T-helper 2 cell treated with Interferon-gamma antibody and Interleukin-4, amounts not matched to agents 5 μg/mL and 100 μg/mL, for 36 hours (primary cell): ENCODE results near the gene RUFY2.

ENCODE experiments used
- DNase-seq: peaks from one replicate; pipeline ENCODE4 v3.0.0; 2021; ENCODE audit warnings: low spot score
- H3K27ac Mint-ChIP-seq: one replicate; pipeline ENCODE4 v1.8.0; 2021; ENCODE audit warnings: mild to moderate bottlenecking, mixed read lengths
- H3K27me3 Mint-ChIP-seq: one replicate; pipeline ENCODE4 v1.8.0; 2021; ENCODE audit warnings: low read depth, mixed read lengths
- H3K36me3 Mint-ChIP-seq: one replicate; pipeline ENCODE4 v1.8.0; 2021; ENCODE audit warnings: low read depth, mixed read lengths
- H3K4me1 Mint-ChIP-seq: one replicate; pipeline ENCODE4 v1.8.0; 2021; ENCODE audit warnings: low read depth, mixed read lengths
- H3K4me3 Mint-ChIP-seq: one replicate; pipeline ENCODE4 v1.8.0; 2022; ENCODE audit warnings: mild to moderate bottlenecking, moderate library complexity, mixed read lengths
- H3K9me3 Mint-ChIP-seq: one replicate; pipeline ENCODE4 v1.8.0; 2021; ENCODE audit warnings: mixed read lengths

Gene RUFY2

GRCh38 chr10:68342909-68343516 lies 64.1 kb downstream of the RUFY2 start:
- Mint-ChIP-seq H3K27ac (no peak overlapping the region), H3K4me3 (no peak overlapping the region), H3K36me3 (peaks cover 71% of the 10 kb centered on the region), H3K27me3 (no peaks in the 10 kb centered on the region), H3K9me3 (no peaks in the 10 kb centered on the region), H3K4me1 (peaks cover 26% of the 10 kb centered on the region)
- no peak for DNase-seq

GRCh38 chr10:68340358-68341080 lies 66.6 kb downstream of the RUFY2 start:
- Mint-ChIP-seq H3K9me3 (no peaks in the 10 kb centered on the region), H3K4me3 (no peak overlapping the region), H3K27me3 (no peaks in the 10 kb centered on the region), H3K4me1 (peaks cover 41% of the 10 kb centered on the region), H3K36me3 (peaks cover 75% of the 10 kb centered on the region), H3K27ac (peak overlapping the region; percentile 43)
- no peak for DNase-seq

- peaks cover 45% of the 10 kb centered on the region for H3K4me1 Mint-ChIP-seq
- peaks cover 74% of the 10 kb centered on the region for H3K36me3 Mint-ChIP-seq
- H3K4me3 Mint-ChIP-seq, result peak overlapping the region; percentile 99
- H3K27ac Mint-ChIP-seq, result no peak overlapping the region
- H3K27me3 Mint-ChIP-seq, result no peaks in the 10 kb centered on the region
- no peak for DNase-seq
- no peaks in the 10 kb centered on the region for H3K9me3 Mint-ChIP-seq
These were observed 70.2 kb downstream of the RUFY2 start for GRCh38 chr10:68336754-68337351.

- Mint-ChIP-seq H3K36me3 (peaks cover 57% of the 10 kb centered on the region), H3K4me3 (peak overlapping the region; percentile 99), H3K27me3 (no peaks in the 10 kb centered on the region), H3K4me1 (peaks cover 53% of the 10 kb centered on the region), H3K9me3 (no peaks in the 10 kb centered on the region), H3K27ac (peak overlapping the region; percentile 77)
- DNase-seq, result no peak
These were observed 72.2 kb downstream of the RUFY2 start for GRCh38 chr10:68334672-68335467.

- Mint-ChIP-seq H3K27ac (peak overlapping the region; percentile 100), H3K9me3 (no peaks in the 10 kb centered on the region), H3K27me3 (no peaks in the 10 kb centered on the region), H3K4me3 (peak overlapping the region; percentile 99), H3K4me1 (peaks cover 48% of the 10 kb centered on the region), H3K36me3 (peaks cover 47% of the 10 kb centered on the region)
- no peak for DNase-seq
These were observed 73.3 kb downstream of the RUFY2 start for GRCh38 chr10:68333440-68334431.

GRCh38 chr10:68333058-68333395 lies 74.0 kb downstream of the RUFY2 start:
- Mint-ChIP-seq H3K27me3 (no peaks in the 10 kb centered on the region), H3K27ac (peak overlapping the region; percentile 100), H3K4me1 (peaks cover 50% of the 10 kb centered on the region), H3K4me3 (peak overlapping the region; percentile 99), H3K36me3 (peaks cover 45% of the 10 kb centered on the region), H3K9me3 (no peaks in the 10 kb centered on the region)
- no peak for DNase-seq

GRCh38 chr10:68332259-68333057 lies 74.6 kb downstream of the RUFY2 start, which contains the start of gene PBLD:
Gene PBLD (minus strand): TSS chr10:68332928. CDS start chr10:68306844, 26,084 bp downstream.
- peaks cover 47% of the 10 kb centered on the region for H3K4me1 Mint-ChIP-seq
- H3K36me3 Mint-ChIP-seq, result peaks cover 40% of the 10 kb centered on the region
- H3K4me3 Mint-ChIP-seq, result peak within 1 kb of the TSS; percentile 99
- H3K27ac Mint-ChIP-seq, result peak within 1 kb of the TSS; percentile 100
- DNase-seq, result peak; percentile 58
- no peaks in the 10 kb centered on the region for H3K27me3 Mint-ChIP-seq
- no peaks in the 10 kb centered on the region for H3K9me3 Mint-ChIP-seq

- H3K4me1 Mint-ChIP-seq, result peaks cover 41% of the 10 kb centered on the region
- H3K27ac Mint-ChIP-seq, result peak within 1 kb of the TSS; percentile 100
- no peaks in the 10 kb centered on the region for H3K27me3 Mint-ChIP-seq
- DNase-seq, result peak; percentile 98
- H3K4me3 Mint-ChIP-seq, result peak within 1 kb of the TSS; percentile 99
- peaks cover 35% of the 10 kb centered on the region for H3K36me3 Mint-ChIP-seq
- H3K9me3 Mint-ChIP-seq, result no peaks in the 10 kb centered on the region
These were observed 75.4 kb downstream of the RUFY2 start, which contains the start of gene HNRNPH3 for GRCh38 chr10:68331455-68332258. Gene HNRNPH3 (plus strand): TSS chr10:68332064. CDS start chr10:68337222, 5,158 bp downstream.

- Mint-ChIP-seq H3K4me3 (peak overlapping the region; percentile 99), H3K9me3 (no peaks in the 10 kb centered on the region), H3K27ac (peak overlapping the region; percentile 100), H3K4me1 (peaks cover 36% of the 10 kb centered on the region), H3K27me3 (no peaks in the 10 kb centered on the region), H3K36me3 (peaks cover 30% of the 10 kb centered on the region)
- DNase-seq, result peak; percentile 7
These were observed 76.1 kb downstream of the RUFY2 start for GRCh38 chr10:68330852-68331454.

- Mint-ChIP-seq H3K27ac (no peak overlapping the region), H3K9me3 (no peaks in the 10 kb centered on the region), H3K4me1 (peaks cover 26% of the 10 kb centered on the region), H3K4me3 (no peak overlapping the region), H3K36me3 (peaks cover 21% of the 10 kb centered on the region), H3K27me3 (no peaks in the 10 kb centered on the region)
- DNase-seq, result no peak
These were observed 77.6 kb downstream of the RUFY2 start for GRCh38 chr10:68329506-68329861.

GRCh38 chr10:68327889-68328786 lies 78.9 kb downstream of the RUFY2 start:
- Mint-ChIP-seq H3K4me3 (peak overlapping the region; percentile 49), H3K36me3 (peaks cover 10% of the 10 kb centered on the region), H3K9me3 (no peaks in the 10 kb centered on the region), H3K27me3 (no peaks in the 10 kb centered on the region), H3K27ac (peak overlapping the region; percentile 60), H3K4me1 (peaks cover 18% of the 10 kb centered on the region)
- no peak for DNase-seq
